PC-3 (cell line): Measurements from ENCODE around the gene MMRN2.
"Not testable (repeated sequence)": the region's sequence is repeated elsewhere in the genome, so short reads cannot be mapped to it uniquely, and the experiment has no call there.

Experiments
- EZH2 ChIP-seq: fragments of 300-600 bp; sonication (generic); IDR thresholded peaks from one replicate; pipeline ENCODE4 v1.6.1; 2017; ENCODE audit warnings: antibody characterized with exemption, mild to moderate bottlenecking, low read length; ENCODE audit not compliant: unreplicated experiment
- EZH2phosphoT487 ChIP-seq: fragments of 300-600 bp; sonication (generic); IDR thresholded peaks from 2 replicates; pipeline ENCODE4 v1.6.1; 2018; ENCODE audit warnings: mild to moderate bottlenecking, antibody characterized with exemption, low read length, borderline replicate concordance
- TF ChIP-seq, protein P1 (sequence below): fragments of 300-600 bp; sonication (generic); conservative IDR thresholded peaks from 2 replicates; pipeline ENCODE4 v1.5.1; 2017; ENCODE audit warnings: antibody characterized with exemption, low read depth, mild to moderate bottlenecking, low read length

DNA sequence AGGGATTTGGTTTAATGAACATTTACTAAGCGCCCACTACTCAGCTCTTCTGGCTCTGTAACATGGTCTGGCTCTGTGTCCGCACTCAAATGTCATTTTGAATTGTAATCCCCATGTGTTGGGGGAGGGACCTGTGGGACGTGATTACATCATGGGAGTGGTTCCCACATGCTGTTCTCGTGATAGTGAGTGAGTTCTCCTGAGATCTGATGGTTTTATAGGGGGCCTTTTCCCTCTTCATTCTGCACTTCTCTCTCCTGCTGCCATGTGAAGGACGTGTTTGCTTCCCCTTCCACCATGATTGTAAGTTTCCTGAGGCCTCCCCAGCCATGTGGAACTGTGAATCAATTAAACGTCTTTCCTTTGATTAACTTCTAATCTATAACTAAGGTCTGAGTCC, 23.6 kb upstream of the MMRN2 start:
- TF ChIP-seq, protein P1, sequence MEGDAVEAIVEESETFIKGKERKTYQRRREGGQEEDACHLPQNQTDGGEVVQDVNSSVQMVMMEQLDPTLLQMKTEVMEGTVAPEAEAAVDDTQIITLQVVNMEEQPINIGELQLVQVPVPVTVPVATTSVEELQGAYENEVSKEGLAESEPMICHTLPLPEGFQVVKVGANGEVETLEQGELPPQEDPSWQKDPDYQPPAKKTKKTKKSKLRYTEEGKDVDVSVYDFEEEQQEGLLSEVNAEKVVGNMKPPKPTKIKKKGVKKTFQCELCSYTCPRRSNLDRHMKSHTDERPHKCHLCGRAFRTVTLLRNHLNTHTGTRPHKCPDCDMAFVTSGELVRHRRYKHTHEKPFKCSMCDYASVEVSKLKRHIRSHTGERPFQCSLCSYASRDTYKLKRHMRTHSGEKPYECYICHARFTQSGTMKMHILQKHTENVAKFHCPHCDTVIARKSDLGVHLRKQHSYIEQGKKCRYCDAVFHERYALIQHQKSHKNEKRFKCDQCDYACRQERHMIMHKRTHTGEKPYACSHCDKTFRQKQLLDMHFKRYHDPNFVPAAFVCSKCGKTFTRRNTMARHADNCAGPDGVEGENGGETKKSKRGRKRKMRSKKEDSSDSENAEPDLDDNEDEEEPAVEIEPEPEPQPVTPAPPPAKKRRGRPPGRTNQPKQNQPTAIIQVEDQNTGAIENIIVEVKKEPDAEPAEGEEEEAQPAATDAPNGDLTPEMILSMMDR: not testable (repeated sequence)
- not testable (repeated sequence) for TF ChIP-seq EZH2, EZH2phosphoT487
